ENCODE results near the gene SIGLEC8.

The SIGLEC8 gene

DNA sequence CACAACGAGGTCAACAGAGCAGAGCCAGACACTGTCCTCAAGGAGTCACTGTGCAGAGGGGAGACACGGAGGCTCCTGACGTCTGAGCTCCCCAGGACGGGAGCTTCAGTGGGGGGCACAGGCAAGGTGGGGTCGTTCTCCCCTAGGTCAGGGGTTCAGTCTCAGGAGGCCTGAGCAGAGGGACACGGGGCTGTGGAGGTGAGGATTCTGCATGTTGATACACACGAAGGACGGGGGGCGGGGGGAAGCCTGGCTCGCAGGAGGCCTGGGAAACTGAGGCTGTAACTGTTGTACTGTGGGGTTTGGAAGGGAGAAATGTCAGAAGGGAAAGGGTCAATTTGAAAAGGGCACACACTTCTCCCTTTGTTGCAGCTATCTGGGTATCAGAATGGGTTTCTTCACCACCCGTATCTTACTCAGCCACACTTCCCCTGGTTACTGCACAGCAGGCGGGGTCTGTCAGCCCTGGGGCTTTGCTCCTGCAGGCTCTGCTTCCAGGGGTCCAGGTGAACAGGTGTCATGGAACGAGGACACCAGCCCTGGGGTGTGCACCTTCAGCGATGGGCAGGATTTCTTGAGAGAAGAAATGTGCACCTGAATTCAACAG, 748 bp upstream of the SIGLEC8 start:
- 0 out of 2 replicates have a peak, but pooled peaks cover 3% of the 10 kb centered on the region for H3K27me3 ChIP-seq (ENCODE audit: insufficient read depth, low read depth)
- H3K4me2 ChIP-seq, result no peak overlapping the region
- no peaks in the 10 kb centered on the region for H3K79me2 ChIP-seq (ENCODE audit: insufficient read depth, low read depth)

DNA sequence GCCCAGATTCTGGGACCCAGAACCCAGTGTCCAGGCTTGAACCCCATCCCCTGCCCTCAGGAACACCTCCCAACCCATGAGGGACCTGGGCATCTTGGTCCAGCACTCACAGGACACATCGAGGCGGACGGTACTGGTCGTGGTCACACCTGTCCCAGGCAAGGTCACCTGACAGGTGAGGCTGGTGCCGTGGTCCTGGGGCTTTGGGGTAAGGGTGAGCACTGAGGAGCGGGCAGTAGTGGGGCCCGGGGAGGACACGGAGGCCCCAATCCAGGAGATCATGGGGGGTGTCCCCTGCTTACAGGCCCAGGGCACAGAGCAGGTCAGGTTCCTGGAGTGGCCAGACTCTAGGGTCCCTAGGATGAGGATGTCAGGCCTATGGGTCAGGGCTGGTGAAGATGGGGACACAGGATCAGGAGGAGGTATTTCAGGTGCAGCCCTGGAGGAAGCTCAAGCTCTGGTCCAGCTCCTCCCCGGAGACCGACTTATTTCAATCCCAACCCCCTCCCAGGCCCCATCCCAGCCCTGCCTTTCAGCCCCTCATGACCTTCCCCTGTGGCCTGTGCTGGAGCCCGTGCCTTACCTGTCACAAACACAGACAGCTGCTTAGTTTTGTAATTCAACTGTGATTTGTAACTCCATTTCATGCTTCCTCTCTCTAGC, 772 bp downstream of the SIGLEC8 start:
- no peaks in the 10 kb centered on the region for H3K79me2 ChIP-seq (ENCODE audit: insufficient read depth, low read depth)
- H3K36me3 ChIP-seq (ENCODE audit: insufficient read depth), result no peaks in the 10 kb centered on the region
- no peak overlapping the region for H3K4me3 ChIP-seq (IDR thresholded peaks at IDR 0.05; ENCODE audit: insufficient read depth, low read depth, low read length)
- no peak overlapping the region for H3K4me2 ChIP-seq
- H3K27me3 ChIP-seq (ENCODE audit: insufficient read depth, low read depth), result 0 out of 2 replicates have a peak, but pooled peaks cover 3% of the 10 kb centered on the region
- H3K4me1 ChIP-seq (ENCODE audit: low read depth, poor library complexity, severe bottlenecking), result no peaks in the 10 kb centered on the region
- H3K9ac ChIP-seq, result no peak overlapping the region
- H3K27ac ChIP-seq, result no peak overlapping the region
- H4K20me1 ChIP-seq (ENCODE audit: insufficient read depth), result no peaks in the 10 kb centered on the region
- no peak overlapping the region for H2AFZ ChIP-seq (ENCODE audit: low read depth)
- TF ChIP-seq, protein P1, sequence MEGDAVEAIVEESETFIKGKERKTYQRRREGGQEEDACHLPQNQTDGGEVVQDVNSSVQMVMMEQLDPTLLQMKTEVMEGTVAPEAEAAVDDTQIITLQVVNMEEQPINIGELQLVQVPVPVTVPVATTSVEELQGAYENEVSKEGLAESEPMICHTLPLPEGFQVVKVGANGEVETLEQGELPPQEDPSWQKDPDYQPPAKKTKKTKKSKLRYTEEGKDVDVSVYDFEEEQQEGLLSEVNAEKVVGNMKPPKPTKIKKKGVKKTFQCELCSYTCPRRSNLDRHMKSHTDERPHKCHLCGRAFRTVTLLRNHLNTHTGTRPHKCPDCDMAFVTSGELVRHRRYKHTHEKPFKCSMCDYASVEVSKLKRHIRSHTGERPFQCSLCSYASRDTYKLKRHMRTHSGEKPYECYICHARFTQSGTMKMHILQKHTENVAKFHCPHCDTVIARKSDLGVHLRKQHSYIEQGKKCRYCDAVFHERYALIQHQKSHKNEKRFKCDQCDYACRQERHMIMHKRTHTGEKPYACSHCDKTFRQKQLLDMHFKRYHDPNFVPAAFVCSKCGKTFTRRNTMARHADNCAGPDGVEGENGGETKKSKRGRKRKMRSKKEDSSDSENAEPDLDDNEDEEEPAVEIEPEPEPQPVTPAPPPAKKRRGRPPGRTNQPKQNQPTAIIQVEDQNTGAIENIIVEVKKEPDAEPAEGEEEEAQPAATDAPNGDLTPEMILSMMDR (conservative IDR thresholded peaks at IDR 0.05; ENCODE audit: low read depth, low read length), result no peak

More for the DNA sequence above, 748 bp upstream of the SIGLEC8 start:
- Histone ChIP-seq H3K4me3 (IDR thresholded peaks at IDR 0.05; ENCODE audit: insufficient read depth, low read depth, low read length) (no peak overlapping the region), H4K20me1 (ENCODE audit: insufficient read depth) (no peaks in the 10 kb centered on the region), H3K27ac (no peak overlapping the region), H3K4me1 (ENCODE audit: low read depth, poor library complexity, severe bottlenecking) (no peaks in the 10 kb centered on the region), H3K36me3 (ENCODE audit: insufficient read depth) (no peaks in the 10 kb centered on the region), H2AFZ (ENCODE audit: low read depth) (no peak overlapping the region), H3K9ac (no peak overlapping the region)
- TF ChIP-seq, protein P1 (conservative IDR thresholded peaks at IDR 0.05; ENCODE audit: low read depth, low read length), result no peak

DNA sequence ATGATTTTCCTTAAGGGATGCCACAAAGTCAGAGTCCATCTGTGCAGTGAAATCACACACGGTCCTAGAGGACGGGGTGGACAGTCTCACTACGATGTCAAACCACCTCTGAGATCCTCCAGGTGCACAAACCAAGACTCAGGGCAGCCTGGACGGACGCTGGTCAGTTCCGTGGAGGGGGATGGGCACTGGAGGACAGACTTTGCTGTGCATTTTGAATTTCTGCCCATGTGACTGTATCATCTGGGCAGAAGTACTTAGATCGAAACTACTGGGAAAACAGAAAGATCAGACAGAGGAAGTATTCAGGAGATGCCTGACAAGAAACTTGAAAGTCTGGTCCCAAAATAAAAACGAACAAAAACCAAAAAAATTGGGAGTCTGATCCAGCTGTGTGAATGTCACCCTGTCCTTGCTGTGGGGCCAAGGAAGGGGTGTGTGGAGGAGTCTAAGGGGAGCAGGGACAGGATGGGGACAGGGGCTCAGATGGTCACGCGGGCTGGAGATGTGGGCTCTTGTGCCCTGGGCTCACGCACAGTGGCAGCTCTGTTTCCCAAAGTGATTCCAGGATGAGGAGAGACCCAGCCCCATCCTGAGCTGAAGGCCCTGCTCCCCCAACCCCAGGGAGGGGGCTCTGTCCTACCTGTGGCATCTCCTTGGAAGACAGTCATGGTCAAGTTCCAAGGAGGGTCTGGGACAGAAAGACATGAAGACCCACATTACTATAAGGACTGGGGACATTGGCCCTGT, 1.5 kb downstream of the SIGLEC8 start:
- H3K79me2 ChIP-seq (ENCODE audit: insufficient read depth, low read depth), result no peaks in the 10 kb centered on the region
- H3K4me2 ChIP-seq, result no peak overlapping the region
- no peak overlapping the region for H3K27ac ChIP-seq
- 0 out of 2 replicates have a peak, but pooled peaks cover 3% of the 10 kb centered on the region for H3K27me3 ChIP-seq (ENCODE audit: insufficient read depth, low read depth)
- no peaks in the 10 kb centered on the region for H4K20me1 ChIP-seq (ENCODE audit: insufficient read depth)
- H3K4me1 ChIP-seq (ENCODE audit: low read depth, poor library complexity, severe bottlenecking), result no peaks in the 10 kb centered on the region
- H2AFZ ChIP-seq (ENCODE audit: low read depth), result no peak overlapping the region
- no peaks in the 10 kb centered on the region for H3K36me3 ChIP-seq (ENCODE audit: insufficient read depth)
- TF ChIP-seq, protein P1 (conservative IDR thresholded peaks at IDR 0.05; ENCODE audit: low read depth, low read length), result no peak
- no peak overlapping the region for H3K4me3 ChIP-seq (IDR thresholded peaks at IDR 0.05; ENCODE audit: insufficient read depth, low read depth, low read length)
- no peak overlapping the region for H3K9ac ChIP-seq

DNA sequence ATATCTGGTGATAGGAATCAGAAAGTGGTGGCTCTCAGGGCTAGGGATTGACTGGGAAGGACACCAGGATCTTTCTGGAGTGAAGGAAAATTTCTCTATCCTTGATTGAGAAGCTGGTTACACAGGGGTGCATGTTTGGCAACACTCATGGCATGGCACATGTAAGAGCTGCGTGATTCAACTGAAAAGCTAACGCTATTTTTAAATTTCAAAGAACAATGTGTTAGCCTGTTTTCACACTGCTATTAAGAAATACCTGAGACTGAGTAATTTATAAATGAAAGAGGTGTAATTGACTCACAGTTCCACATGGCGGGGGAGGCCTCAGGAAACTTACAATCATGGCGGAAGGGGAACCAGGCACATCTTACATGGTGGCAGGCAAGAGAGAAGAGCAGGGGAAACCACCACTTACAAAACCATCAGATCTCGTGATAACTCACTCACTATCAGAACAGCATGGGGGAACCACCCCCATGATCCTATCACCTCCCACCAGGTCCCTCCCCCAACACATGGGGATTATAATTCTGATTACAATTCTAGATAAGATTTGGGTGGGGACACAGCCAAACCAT, 7.4 kb downstream of the SIGLEC8 start:
- no peak overlapping the region for H3K27ac ChIP-seq
- no peak overlapping the region for H3K9ac ChIP-seq
- TF ChIP-seq, protein P1 (conservative IDR thresholded peaks at IDR 0.05; ENCODE audit: low read depth, low read length), result no peak
- no peaks in the 10 kb centered on the region for H3K4me1 ChIP-seq (ENCODE audit: low read depth, poor library complexity, severe bottlenecking)
- H3K4me2 ChIP-seq, result no peak overlapping the region
- H2AFZ ChIP-seq (ENCODE audit: low read depth), result no peak overlapping the region
- H3K79me2 ChIP-seq (ENCODE audit: insufficient read depth, low read depth), result no peaks in the 10 kb centered on the region
- H3K27me3 ChIP-seq (ENCODE audit: insufficient read depth, low read depth), result no peaks in the 10 kb centered on the region
- no peak overlapping the region for H3K4me3 ChIP-seq (IDR thresholded peaks at IDR 0.05; ENCODE audit: insufficient read depth, low read depth, low read length)
- no peaks in the 10 kb centered on the region for H4K20me1 ChIP-seq (ENCODE audit: insufficient read depth)
- no peaks in the 10 kb centered on the region for H3K36me3 ChIP-seq (ENCODE audit: insufficient read depth)
